Stomach (tissue), 4 donors: ENCODE measurements around the gene CAMK2A.

ENCODE experiments used
- CTCF ChIP-seq, 7 experiments: fragments of 450-650 bp in 4 of 7; fragments of 200-600 bp in 3 of 7; sonication (generic) in 3 of 7; IDR thresholded peaks; one replicate each; pipeline ENCODE4 v1.5.1; 2016 to 2019; ENCODE audit warnings: antibody characterized with exemption in 7 of 7, control low read depth in 2 of 7, mild to moderate bottlenecking in 1 of 7
- EP300 ChIP-seq: sonication (generic); formaldehyde crosslinking; IDR thresholded peaks from one replicate; pipeline ENCODE4 v1.6.1; 2017; ENCODE audit warnings: antibody characterized with exemption
- POLR2AphosphoS5 ChIP-seq, 3 donors: sonication (generic); formaldehyde crosslinking; IDR thresholded peaks; one replicate each; pipeline ENCODE4 v1.6.1; 2016; ENCODE audit warnings: antibody characterized with exemption in 3 of 3

DNA sequence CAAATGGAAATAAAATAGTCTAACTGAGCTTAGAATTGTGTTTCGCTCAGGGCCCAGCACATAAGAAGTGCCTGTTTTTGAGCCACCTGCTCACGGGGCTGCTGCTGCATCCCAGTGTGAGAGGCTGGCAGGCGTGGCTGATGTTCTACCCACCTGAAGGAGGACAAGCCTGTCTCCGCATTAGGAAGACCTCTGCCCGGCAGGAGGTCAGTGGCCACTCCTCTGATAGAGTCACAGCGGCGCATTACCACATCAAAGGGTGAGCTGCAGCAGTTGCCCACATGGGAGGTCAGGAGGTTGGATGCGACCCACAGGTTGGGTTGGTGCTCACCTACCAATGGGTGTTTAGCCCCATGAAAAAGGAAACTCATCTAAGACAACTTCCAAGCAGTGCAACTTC lies 103.4 kb downstream of the CAMK2A start:
- TF ChIP-seq CTCF (IDR thresholded peaks at IDR 0.05): no peak
- TF ChIP-seq EP300: no peak
- no peak for TF ChIP-seq POLR2AphosphoS5 (IDR thresholded peaks at IDR 0.05)
